Adipocyte (in vitro differentiated cells): ENCODE measurements around the gene ZFX.
A peak's percentile ranks its signal among the peaks of the same experiment; 100 is the strongest.
"Not testable (repeated sequence)": the region's sequence is repeated elsewhere in the genome, so short reads cannot be mapped to it uniquely, and the experiment has no call there.

ENCODE experiments used
- DNase-seq: peaks from one replicate; pipeline ENCODE4 v3.0.0-alpha.2; 2015; ENCODE audit warnings: low read depth
- H3K27me3 ChIP-seq: replicated peaks from 2 replicates; pipeline ENCODE4 v1.7.0; 2013; ENCODE audit warnings: mild to moderate bottlenecking, low read length, moderate library complexity; ENCODE audit not compliant: control insufficient read depth, insufficient read depth
- H3K36me3 ChIP-seq: 2 replicates; pipeline ENCODE4 v1.7.0; 2013; ENCODE audit warnings: low read length, mild to moderate bottlenecking, moderate library complexity; ENCODE audit not compliant: control insufficient read depth, insufficient read depth, severe bottlenecking
- H3K4me1 ChIP-seq: 2 replicates; pipeline ENCODE4 v1.7.0; 2013; ENCODE audit warnings: mild to moderate bottlenecking, low read length, moderate library complexity; ENCODE audit not compliant: control insufficient read depth, insufficient read depth
- H3K4me3 ChIP-seq: 2 replicates; pipeline ENCODE4 v1.7.0; 2013; ENCODE audit warnings: mild to moderate bottlenecking, low read length, moderate library complexity
- H3K9ac ChIP-seq: 2 replicates; pipeline ENCODE4 v1.7.0; 2013; ENCODE audit warnings: mild to moderate bottlenecking, low read length, moderate library complexity
- H3K9me3 ChIP-seq: 2 replicates; pipeline ENCODE4 v1.7.0; 2013; ENCODE audit warnings: mild to moderate bottlenecking, low read length, moderate library complexity; ENCODE audit not compliant: control insufficient read depth

Gene ZFX

DNA sequence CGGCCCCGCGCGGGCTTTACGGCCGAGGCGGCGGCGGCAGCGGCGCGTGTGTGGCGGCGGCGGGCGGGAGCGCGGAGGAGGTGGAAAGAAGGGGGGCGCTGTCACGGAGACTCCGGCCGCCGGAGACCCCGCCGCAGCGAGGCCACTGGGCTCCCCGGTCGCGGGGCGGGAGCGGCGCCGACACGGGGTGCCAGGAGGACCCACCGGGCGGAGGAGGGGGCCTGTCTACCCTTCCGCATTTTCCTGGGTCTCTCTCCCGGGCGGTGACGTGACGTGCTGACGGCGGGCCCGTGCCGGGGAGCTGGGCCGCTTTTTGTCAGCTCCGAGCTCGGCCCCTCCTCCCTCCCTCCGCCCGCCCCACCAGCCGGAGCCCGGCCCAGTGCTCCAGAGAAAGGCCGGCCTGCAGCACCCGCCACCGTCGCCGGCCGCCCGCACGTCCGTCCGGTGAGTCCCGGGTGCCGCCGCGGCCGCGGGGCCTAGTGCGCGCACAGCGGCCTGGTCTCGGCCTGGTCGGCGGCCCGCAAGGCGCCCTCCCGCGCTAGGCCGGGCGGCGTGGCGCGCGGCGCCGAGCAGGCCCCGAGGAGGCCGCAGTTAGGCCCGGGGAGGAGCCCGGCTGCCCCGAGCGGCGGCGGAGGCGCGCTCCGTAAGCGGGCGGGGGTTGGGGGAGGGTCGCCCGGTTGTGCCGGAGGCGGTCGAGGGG, at the start of gene ZFX:
ZFX (plus strand) TSS at position 379 of the 700 bp plus-strand sequence. CDS start 23,014 bp downstream, outside the sequence.
- H3K27me3 ChIP-seq, result no peaks in the 10 kb centered on the region
- H3K36me3 ChIP-seq, result peaks cover 23% of the 10 kb centered on the region
- peaks cover 73% of the 10 kb centered on the region for H3K4me1 ChIP-seq
- H3K9me3 ChIP-seq, result no peaks in the 10 kb centered on the region
- H3K4me3 ChIP-seq, result peak within 1 kb of the TSS; percentile 97
- peak within 1 kb of the TSS; percentile 98 for H3K9ac ChIP-seq
- DNase-seq, result peak; percentile 74

DNA sequence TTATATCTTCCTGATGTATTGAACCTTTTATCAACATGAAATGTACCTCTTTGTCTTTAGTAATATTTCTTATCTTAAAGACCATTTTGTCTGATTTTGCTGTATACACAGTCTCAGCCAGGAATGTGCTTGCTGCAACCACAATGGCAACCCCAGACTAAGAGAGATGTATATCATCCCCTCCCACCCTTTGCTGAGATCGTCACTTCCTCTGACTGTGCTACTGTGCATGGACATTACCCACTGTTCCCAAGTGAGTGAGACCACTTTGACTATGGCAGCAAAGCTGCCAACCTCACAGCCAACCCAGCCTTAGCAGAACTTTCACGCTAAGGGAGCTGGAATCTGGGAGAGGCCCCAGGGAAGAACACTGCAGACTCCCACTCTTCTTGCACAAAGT, 48.8 kb upstream of the ZFX start:
- Histone ChIP-seq H3K4me1 (peaks cover 13% of the 10 kb centered on the region), H3K27me3 (no peaks in the 10 kb centered on the region), H3K9me3 (no peaks in the 10 kb centered on the region), H3K36me3 (no peaks in the 10 kb centered on the region), H3K9ac (no peak overlapping the region), H3K4me3 (no peak overlapping the region)
- DNase-seq, result peak; percentile 56

DNA sequence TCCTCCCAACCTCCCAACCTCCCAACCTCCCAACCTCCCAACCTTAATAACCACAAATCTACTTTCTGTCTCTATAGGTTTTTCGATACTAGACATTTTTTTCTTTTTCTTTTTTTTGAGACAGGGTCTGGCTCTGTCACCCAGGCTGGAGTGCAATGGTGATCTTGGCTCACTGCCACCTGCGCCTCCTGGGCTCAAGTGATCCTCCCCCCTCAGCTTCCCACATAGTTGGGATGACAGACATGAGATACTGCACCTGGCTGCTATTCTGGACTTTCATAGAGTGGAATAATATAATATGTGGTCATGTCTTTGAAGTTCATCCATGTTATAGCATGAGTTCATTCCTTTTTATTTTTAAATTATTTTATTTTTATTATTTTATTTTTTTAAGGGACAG, 39.5 kb upstream of the ZFX start:
- Histone ChIP-seq H3K9me3 (no peaks in the 10 kb centered on the region), H3K27me3 (peaks cover 2% of the 10 kb centered on the region)
- no peak for DNase-seq

DNA sequence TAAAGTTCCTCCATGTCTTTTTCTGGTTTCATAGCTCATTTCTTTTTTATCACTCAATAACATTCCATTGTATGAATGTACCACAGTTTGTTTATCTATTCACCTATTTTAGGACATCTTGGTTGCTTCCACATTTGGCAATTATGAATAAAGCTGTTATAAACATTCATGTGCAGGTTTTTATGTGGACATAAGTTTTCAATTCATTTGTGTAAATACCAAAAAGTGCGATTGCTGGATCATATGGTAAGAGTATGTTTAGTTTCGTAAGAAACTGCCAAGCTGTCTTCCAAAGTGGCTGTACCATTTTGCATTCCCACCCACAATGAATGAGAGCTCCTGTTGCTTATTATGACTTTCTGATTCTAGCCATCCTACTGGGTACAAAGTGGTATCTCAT, 36.3 kb upstream of the ZFX start:
- no peak overlapping the region for H3K4me3 ChIP-seq
- peaks cover 2% of the 10 kb centered on the region for H3K27me3 ChIP-seq
- peaks cover 19% of the 10 kb centered on the region for H3K4me1 ChIP-seq
- H3K9me3 ChIP-seq, result no peaks in the 10 kb centered on the region
- no peak overlapping the region for H3K9ac ChIP-seq
- H3K36me3 ChIP-seq, result no peaks in the 10 kb centered on the region
- peak; percentile 41 for DNase-seq

More for the DNA sequence above, 39.5 kb upstream of the ZFX start:
- Histone ChIP-seq H3K9ac (no peak overlapping the region), H3K4me1 (peaks cover 14% of the 10 kb centered on the region), H3K36me3 (no peaks in the 10 kb centered on the region), H3K4me3 (no peak overlapping the region)

DNA sequence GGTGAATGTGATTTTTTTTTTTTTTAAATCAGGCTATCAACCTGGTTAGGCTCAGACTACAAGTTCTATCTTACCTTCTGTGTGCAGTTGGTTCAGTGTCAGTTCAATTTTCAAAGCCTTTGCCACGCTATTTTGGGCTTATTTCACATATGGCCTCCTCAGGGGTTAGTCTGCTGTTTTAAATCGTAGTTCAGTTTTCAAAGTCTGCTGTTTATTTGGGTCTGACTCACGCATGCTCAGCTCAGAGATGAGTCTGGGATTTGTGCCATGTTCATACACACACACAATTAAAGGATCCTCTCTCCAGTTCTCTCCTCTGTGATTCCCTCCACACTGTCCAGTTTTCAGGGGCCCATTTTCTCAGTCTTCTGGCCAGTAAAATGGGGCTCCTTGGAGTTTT, 32.3 kb upstream of the ZFX start:
- Histone ChIP-seq H3K9me3 (no peaks in the 10 kb centered on the region), H3K4me1 (peaks cover 19% of the 10 kb centered on the region), H3K4me3 (peak overlapping the region; percentile 62), H3K36me3 (no peaks in the 10 kb centered on the region), H3K27me3 (peaks cover 6% of the 10 kb centered on the region), H3K9ac (peak overlapping the region; percentile 60)
- peak; percentile 79 for DNase-seq

- H3K9ac ChIP-seq, result no peak overlapping the region
- peaks cover 10% of the 10 kb centered on the region for H3K4me1 ChIP-seq
- H3K36me3 ChIP-seq, result no peaks in the 10 kb centered on the region
- H3K27me3 ChIP-seq, result peaks cover 25% of the 10 kb centered on the region
- H3K9me3 ChIP-seq, result no peaks in the 10 kb centered on the region
- no peak for DNase-seq
- H3K4me3 ChIP-seq, result no peak overlapping the region
These were observed 25.2 kb upstream of the ZFX start for GRCh38 chrX:24124244-24124799.

DNA sequence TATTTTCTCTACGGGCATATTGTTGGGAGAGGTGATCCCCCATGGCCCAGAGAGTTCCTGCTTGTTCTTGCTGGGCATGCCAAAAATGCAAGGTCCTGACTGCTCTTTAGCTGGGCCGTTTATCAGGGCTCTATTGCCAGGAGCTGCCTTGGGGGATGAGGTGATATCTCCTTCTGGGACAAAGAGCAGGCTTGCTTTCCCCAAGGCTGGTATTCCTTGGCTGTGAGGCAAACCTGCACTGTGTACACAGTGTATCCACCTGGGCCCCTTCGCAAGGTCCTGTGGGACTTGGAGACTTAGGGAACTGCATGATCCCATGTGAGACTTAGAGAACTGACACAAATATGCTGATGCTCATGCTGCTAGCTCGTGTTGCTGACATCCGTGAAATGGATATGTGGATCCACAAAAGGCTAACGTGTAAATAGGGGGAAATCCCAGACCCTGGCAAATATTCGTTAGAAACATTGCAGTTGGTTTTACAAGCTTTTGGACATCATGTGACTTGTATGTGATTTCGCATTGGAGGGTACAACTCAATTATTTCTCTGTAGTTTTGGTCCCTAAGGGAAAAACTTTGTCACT, 24.4 kb upstream of the ZFX start:
- H3K4me3 ChIP-seq, result no peak overlapping the region
- no peak overlapping the region for H3K9ac ChIP-seq
- no peak for DNase-seq
- H3K27me3 ChIP-seq, result peaks cover 25% of the 10 kb centered on the region
- H3K4me1 ChIP-seq, result peaks cover 10% of the 10 kb centered on the region
- no peaks in the 10 kb centered on the region for H3K36me3 ChIP-seq
- H3K9me3 ChIP-seq, result no peaks in the 10 kb centered on the region

DNA sequence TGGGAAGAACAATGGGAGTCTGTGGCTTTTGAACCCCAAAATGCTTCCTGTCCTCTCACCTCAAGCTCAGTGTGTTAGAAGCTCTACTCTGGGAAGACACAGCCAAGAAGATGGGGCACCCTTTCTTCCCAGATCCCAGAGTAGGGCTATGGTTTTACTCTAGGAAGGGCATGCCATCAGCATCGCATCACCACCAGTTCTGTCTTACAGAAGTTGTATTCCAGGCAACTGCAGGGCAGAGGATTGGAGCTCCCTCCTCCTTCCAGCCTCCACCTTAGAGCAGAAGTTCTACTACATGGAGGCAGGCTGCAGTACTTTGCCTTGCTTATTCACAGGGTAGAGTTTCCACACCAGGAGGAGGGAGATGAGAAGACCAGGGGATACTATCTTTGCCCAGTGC, 18.1 kb upstream of the ZFX start:
- Histone ChIP-seq H3K36me3 (no peaks in the 10 kb centered on the region), H3K9ac (no peak overlapping the region), H3K4me1 (peaks cover 9% of the 10 kb centered on the region), H3K9me3 (no peaks in the 10 kb centered on the region), H3K27me3 (peaks cover 7% of the 10 kb centered on the region), H3K4me3 (no peak overlapping the region)
- DNase-seq, result no peak

- H3K9ac ChIP-seq, result no peak overlapping the region
- H3K9me3 ChIP-seq, result no peaks in the 10 kb centered on the region
- peaks cover 7% of the 10 kb centered on the region for H3K27me3 ChIP-seq
- no peaks in the 10 kb centered on the region for H3K36me3 ChIP-seq
- H3K4me1 ChIP-seq, result peaks cover 9% of the 10 kb centered on the region
- no peak for DNase-seq
- no peak overlapping the region for H3K4me3 ChIP-seq
These were observed 16.2 kb upstream of the ZFX start for GRCh38 chrX:24133312-24133711.

DNA sequence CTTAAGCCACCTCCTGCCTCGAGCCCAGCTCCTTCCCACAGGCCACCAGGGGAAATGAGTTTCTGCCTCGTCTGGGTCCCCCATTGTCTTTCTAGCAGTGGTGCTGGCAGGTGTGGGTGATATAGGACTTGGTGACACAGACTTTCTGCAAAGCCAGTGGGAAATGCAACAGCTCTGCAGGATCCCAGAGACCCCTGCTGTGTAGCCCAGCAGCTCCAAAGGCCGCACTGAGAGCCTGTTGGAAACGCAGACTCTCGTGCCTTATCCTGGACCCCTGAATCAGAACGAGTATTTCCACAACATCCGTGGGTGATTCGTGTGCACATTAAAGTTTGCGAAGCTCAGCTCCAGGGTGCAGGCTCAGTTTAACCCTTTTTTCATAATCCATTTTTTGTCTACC, 13.8 kb upstream of the ZFX start:
- not testable (repeated sequence) for H3K9me3 ChIP-seq, H3K4me3 ChIP-seq, H3K27me3 ChIP-seq, H3K9ac ChIP-seq, H3K36me3 ChIP-seq, H3K4me1 ChIP-seq, DNase-seq

- Histone ChIP-seq H3K4me1 (peaks cover 9% of the 10 kb centered on the region), H3K36me3 (no peaks in the 10 kb centered on the region), H3K27me3 (peaks cover 6% of the 10 kb centered on the region), H3K9ac (no peak overlapping the region), H3K4me3 (no peak overlapping the region), H3K9me3 (no peaks in the 10 kb centered on the region)
- no peak for DNase-seq
These were observed 12.3 kb upstream of the ZFX start for GRCh38 chrX:24137192-24137591.
